Cardiac fibroblast (primary cell): Measurements from ENCODE around the gene IVL.

Experiments
- DNase-seq, 2 donors: peaks; one replicate each; pipeline versions ENCODE4 v3.0.0 to v3.0.0-alpha.2; 2010; ENCODE audit warnings: low read depth in 2 of 2
- H3K4me3 ChIP-seq, 2 donors: replicated peaks in 1 of 2; 1 replicate in 1 of 2; 2 replicates in 1 of 2; pipeline ENCODE4 v1.5.1; 2011; ENCODE audit warnings: low read depth in 2 of 2, low read length in 2 of 2, mild to moderate bottlenecking in 2 of 2, moderate library complexity in 1 of 2
- TF ChIP-seq, protein P1 (sequence below): IDR thresholded peaks from one replicate; pipeline ENCODE4 v1.5.1; 2011; ENCODE audit warnings: low read depth, mild to moderate bottlenecking, low read length, inconsistent platforms

Gene IVL

DNA sequence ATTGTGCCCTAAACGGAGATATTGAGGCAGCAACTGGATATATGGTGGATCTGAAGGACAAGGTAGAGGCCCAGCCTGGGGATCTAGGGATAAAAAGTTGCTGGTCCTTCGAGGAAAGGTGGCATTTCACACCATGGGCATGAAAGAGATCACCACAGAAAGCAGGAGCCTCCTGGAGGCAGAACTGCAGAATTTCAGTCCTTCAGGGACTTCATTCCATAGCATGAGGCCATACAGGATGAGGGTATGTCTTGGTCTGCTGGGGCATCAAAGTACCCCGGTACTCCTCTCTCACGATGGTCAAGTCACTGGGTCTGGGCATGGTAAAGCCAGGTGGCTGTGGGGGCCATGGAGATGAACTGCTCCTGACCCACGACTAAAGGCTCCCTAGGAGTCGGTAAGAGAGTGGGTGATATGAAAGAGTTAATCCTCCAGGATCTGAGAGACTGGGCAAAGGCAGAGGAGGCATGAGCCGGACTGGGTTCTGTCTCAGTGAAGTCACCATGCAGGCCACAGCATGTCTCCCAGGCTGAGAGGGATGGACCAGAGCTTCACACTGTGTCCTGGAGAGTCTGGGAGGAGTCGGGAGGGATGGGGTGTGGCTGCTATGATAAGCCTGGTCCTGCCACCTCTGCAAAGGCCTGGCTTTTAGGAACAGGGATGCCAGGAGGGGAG, 32.8 kb downstream of the IVL start:
- no peak overlapping the region for H3K4me3 ChIP-seq
- no peak for DNase-seq
- TF ChIP-seq, protein P1, sequence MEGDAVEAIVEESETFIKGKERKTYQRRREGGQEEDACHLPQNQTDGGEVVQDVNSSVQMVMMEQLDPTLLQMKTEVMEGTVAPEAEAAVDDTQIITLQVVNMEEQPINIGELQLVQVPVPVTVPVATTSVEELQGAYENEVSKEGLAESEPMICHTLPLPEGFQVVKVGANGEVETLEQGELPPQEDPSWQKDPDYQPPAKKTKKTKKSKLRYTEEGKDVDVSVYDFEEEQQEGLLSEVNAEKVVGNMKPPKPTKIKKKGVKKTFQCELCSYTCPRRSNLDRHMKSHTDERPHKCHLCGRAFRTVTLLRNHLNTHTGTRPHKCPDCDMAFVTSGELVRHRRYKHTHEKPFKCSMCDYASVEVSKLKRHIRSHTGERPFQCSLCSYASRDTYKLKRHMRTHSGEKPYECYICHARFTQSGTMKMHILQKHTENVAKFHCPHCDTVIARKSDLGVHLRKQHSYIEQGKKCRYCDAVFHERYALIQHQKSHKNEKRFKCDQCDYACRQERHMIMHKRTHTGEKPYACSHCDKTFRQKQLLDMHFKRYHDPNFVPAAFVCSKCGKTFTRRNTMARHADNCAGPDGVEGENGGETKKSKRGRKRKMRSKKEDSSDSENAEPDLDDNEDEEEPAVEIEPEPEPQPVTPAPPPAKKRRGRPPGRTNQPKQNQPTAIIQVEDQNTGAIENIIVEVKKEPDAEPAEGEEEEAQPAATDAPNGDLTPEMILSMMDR: no peak

DNA sequence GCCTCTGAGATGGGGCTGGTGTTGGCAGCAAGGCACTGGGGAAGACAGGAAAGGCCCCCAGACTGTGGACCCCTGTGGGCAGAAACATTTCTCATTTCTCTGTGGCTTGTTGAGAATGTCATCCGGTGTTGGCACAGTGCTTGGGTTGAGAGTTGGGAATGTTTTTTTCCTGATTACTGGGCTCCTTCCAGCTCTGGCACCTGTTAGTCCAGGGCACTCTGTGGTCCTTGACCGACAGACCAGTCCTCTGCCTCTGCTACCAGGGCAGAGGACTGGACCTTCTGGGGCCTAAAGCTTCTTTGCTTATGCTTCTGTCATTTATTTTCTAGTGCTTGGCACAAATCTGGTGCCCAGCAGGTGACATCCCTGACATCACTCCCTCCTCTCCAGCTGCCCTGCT, 33.8 kb downstream of the IVL start:
- TF ChIP-seq, protein P1: no peak
- no peak for DNase-seq
- H3K4me3 ChIP-seq: no peak overlapping the region

DNA sequence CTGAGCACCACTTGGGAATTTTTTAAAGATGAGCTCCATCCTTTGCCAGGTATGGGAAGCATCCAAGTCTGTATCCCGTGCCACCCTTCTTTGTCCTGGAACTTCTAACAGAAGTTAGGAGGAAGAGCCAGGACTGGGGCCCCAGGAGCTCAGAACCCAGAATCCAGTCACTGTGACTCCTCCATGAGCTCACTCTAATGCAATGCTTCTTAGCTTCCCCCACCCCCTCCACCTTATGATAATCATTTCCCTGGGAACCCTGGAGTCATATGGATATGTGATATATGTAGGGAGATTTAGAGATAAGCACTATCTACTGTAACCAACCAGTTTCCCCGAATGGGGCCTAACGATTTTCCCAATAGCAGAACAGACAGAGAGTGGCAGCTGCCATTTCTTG, 37.9 kb downstream of the IVL start:
- no peak overlapping the region for H3K4me3 ChIP-seq
- DNase-seq: no peak
- TF ChIP-seq, protein P1: no peak

DNA sequence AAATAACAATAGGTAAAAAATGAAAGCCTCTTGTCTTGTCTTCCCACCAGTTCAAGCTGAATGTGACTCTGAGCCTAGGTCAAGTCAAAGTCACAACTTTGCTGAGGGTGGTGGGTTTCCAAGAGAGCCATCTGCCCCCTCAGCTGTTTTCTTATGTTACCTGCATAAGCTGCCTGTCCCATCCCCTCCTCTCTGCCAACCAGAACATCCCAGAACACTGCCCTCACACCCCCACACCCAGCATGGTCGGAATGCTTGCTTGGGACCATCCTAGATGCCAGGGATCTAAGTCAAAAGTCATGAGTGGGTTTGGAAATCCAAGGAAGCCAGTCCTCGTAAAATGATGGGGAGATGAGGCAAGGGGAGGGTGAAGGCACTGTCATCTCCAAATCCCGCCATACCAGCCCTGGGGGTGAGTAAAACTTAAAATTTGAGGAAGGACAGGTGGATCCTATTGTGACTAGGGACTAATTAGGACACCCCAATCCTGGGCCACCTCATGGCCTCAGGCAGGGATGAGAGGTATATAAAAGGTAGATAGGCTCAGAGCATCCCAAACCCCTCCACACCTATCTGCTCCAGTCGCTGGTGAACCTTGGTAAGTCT, 38.4 kb downstream of the IVL start, which contains the start of gene SPRR5:
Gene SPRR5, plus strand, starts transcription at position 556 of the 606 bp plus-strand sequence. CDS start 1,349 bp downstream, outside the sequence.
- TF ChIP-seq, protein P1: no peak
- no peak for DNase-seq
- no peak within 1 kb of the TSS for H3K4me3 ChIP-seq

DNA sequence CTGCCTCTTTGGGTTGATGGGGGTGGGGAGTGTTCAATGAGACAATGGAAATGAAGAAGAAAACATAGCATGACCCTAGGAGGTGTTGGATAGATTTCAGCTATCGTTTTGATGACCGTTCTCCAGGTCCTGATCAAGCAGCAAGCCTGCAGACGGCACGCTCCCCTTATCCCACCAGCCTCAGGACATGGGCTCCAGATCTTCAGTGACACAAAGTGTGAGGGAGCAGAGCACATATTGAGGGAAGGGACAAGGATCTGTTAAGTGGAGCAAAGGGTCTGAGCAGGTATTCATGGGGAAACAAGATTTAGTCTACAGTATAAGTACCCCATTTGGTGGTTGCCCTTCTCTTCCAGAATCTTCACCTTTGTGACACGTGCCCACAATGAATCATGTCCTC, 43.4 kb downstream of the IVL start:
- TF ChIP-seq, protein P1: no peak
- no peak for DNase-seq
- H3K4me3 ChIP-seq: no peak overlapping the region

DNA sequence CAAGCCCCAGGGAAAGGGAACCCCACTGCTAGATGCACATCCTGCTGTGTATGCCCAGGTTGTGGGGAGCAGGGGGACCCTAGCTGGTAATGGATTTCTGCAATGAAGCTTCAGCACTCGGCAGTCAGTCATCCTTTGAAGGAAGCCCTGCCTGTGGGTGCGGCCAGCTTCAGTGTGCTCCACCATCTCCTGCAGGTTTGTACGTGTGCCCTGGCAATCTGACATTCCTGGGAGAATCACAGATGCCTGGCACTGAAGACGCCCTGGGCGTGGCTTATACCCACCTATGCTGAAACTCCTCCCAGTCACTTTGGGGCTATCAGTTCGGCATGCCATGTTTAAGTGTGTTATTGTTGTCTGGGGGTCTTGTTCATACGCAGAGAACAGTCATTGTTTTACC, 45.4 kb downstream of the IVL start:
- H3K4me3 ChIP-seq: no peak overlapping the region
- TF ChIP-seq, protein P1: no peak
- no peak for DNase-seq
